Retinal pigment epithelial cell (primary cell): ENCODE data around the gene NRG3.

Experiments used
- DNase-seq: peaks from one replicate; pipeline ENCODE4 v3.0.0-alpha.2; 2010; ENCODE audit warnings: low read depth
- H3K4me3 ChIP-seq: 2 replicates; pipeline ENCODE4 v1.5.1; 2011; ENCODE audit warnings: mild to moderate bottlenecking, low read length, control low read depth, moderate library complexity
- TF ChIP-seq, protein P1 (sequence below): conservative IDR thresholded peaks from 2 replicates; pipeline ENCODE4 v1.5.1; 2011; ENCODE audit warnings: low read depth, low read length, control low read depth, inconsistent platforms

NRG3 gene

DNA sequence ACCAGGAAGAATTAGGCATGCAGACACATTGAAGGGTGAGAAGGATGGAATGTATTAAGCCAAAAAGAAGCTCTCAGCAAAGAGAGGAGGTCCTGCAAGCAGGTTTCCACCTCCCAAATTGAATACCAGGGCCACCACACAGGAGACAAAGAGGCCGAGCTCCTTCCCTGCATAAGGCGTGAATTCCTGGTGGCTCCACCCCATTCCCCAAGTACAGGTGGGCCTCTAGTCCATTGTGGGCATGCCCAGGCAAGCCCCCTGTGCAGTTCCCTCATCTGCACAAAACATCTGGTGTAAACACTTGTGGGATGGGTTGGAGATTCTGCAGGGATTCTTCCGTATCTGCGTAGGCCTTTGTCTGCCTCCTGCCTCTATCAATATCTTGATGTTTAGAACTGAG, 817.5 kb downstream of the NRG3 start:
- no peak overlapping the region for H3K4me3 ChIP-seq
- TF ChIP-seq, protein P1, sequence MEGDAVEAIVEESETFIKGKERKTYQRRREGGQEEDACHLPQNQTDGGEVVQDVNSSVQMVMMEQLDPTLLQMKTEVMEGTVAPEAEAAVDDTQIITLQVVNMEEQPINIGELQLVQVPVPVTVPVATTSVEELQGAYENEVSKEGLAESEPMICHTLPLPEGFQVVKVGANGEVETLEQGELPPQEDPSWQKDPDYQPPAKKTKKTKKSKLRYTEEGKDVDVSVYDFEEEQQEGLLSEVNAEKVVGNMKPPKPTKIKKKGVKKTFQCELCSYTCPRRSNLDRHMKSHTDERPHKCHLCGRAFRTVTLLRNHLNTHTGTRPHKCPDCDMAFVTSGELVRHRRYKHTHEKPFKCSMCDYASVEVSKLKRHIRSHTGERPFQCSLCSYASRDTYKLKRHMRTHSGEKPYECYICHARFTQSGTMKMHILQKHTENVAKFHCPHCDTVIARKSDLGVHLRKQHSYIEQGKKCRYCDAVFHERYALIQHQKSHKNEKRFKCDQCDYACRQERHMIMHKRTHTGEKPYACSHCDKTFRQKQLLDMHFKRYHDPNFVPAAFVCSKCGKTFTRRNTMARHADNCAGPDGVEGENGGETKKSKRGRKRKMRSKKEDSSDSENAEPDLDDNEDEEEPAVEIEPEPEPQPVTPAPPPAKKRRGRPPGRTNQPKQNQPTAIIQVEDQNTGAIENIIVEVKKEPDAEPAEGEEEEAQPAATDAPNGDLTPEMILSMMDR, result no peak
- no peak for DNase-seq

DNA sequence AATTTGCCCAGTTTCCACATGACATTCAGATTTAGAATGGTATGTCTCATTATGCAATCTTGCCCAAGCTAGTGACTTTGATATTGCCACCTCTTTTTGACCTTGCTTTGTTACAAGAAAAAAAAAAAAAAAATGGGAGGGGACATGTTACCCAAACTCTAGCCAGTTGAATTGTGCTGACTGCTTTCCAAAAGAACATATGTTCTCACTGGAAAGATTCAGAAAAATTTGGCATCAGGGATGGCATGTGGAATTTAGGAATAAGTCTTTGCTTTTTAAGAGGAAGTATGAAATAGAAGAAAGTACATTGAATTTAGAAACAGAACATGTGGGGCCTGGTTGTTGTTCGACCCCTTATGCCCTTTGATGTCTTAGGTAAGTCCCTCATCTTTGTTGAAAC, 846.8 kb downstream of the NRG3 start:
- H3K4me3 ChIP-seq, result no peak overlapping the region
- TF ChIP-seq, protein P1, result no peak
- DNase-seq, result no peak

DNA sequence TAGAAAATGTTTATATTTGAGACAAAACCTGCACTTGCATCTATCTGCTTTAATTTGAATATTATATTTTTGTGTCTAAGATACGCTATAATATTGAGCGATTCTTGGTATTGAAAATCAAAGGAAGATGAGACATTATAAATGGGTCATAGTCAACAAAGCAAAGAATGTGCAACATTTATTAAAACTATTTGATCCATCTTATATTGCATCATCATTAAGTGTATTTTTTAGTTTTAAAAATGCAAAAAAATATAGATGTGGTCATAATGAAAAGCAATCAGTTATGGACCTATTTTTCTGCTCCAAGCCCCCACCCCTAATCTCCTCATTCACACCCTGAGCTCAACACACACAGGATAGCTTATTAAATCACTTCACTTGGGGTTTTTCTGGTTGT, 847.3 kb downstream of the NRG3 start:
- TF ChIP-seq, protein P1, result no peak
- no peak overlapping the region for H3K4me3 ChIP-seq
- no peak for DNase-seq

DNA sequence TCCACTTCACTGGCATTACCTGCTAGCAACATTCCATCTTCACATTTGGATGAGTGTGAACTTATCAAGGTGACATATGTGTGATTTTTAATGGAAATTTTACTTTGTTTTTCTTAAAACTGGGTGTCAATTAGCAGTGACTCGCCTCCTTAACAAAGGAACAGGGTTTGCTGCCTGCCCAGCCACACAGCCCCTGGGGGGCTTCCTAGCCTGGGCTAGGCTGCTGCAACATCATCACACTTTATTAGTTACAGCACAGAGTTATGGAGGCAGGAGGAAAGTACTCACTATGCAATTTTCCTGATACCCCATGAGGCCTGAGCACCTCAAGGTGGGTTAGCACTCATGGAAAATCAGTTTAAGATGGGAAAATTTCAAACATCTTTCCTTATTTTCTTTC, 861.3 kb downstream of the NRG3 start:
- H3K4me3 ChIP-seq, result no peak overlapping the region
- no peak for DNase-seq
- TF ChIP-seq, protein P1, result no peak

DNA sequence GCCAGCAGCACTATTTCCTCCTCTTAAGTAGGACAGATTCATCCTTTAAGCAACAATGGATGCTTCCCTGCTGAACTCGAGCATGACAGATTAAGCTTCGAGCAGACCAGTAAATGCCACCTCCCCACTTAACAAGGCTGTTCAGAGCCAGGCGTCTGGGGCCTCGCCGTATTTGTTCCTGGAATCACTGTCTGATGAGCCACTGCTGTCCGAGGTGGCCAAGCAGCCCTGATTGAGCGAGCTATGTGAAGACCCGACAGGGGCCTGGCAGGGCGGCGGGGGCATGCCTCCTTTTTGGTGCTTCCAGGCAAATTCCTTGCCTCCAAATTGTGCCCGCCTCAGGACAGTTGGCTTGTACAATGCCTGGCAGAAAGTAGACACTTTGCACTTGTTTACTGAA, 862.6 kb downstream of the NRG3 start:
- DNase-seq, result no peak
- H3K4me3 ChIP-seq, result no peak overlapping the region
- TF ChIP-seq, protein P1, result no peak

DNA sequence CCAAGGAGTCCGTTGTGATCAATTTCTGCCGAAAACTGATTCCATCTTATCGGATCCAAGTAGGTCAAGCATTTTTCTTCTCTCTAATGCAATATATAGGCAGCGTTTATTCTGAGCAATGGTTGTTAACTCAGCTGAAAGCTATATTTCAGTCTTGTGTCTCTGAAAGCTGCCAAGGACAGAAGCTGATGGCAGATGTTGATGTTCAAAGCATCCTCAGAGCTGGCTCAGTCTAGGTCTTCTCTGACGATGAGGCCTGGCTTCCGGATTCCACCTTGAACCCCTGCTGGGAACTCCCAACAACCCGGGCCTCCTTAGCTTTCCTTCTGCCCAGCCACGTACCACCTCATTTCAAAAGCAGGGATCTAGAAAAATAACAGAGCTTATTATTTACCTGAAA, 863.6 kb downstream of the NRG3 start:
- H3K4me3 ChIP-seq, result no peak overlapping the region
- no peak for DNase-seq
- TF ChIP-seq, protein P1, result no peak

DNA sequence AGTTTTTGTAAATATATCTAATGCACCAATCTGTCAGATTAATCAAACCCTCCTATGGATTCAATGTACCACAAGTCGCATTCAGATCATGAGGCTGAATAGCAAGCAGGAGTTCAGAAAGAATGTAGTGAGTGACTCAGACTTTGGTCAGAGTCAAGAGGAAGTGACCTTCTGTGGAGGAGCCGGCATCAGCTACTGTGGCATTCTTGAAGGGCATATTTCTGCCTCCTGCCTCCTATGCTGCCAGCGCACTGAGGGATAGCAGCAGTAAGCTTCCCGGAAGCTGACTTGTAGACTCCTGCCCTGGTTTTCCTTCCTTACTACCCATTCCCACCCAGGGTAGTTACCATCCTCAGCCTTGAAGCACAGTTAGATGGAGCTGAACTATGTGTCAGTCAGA, 867.5 kb downstream of the NRG3 start:
- TF ChIP-seq, protein P1, result no peak
- no peak overlapping the region for H3K4me3 ChIP-seq
- DNase-seq, result peak; percentile 71
